NOMO-1 (cell line): ENCODE results near the gene PLEKHG5.

ENCODE experiments used
- DNase-seq, 2 experiments: peaks; one replicate each; lab custom pipeline; 2025; ENCODE audit not compliant: unreplicated experiment in 2 of 2; lab: John Stamatoyannopoulos, UW

PLEKHG5 gene, protein sequence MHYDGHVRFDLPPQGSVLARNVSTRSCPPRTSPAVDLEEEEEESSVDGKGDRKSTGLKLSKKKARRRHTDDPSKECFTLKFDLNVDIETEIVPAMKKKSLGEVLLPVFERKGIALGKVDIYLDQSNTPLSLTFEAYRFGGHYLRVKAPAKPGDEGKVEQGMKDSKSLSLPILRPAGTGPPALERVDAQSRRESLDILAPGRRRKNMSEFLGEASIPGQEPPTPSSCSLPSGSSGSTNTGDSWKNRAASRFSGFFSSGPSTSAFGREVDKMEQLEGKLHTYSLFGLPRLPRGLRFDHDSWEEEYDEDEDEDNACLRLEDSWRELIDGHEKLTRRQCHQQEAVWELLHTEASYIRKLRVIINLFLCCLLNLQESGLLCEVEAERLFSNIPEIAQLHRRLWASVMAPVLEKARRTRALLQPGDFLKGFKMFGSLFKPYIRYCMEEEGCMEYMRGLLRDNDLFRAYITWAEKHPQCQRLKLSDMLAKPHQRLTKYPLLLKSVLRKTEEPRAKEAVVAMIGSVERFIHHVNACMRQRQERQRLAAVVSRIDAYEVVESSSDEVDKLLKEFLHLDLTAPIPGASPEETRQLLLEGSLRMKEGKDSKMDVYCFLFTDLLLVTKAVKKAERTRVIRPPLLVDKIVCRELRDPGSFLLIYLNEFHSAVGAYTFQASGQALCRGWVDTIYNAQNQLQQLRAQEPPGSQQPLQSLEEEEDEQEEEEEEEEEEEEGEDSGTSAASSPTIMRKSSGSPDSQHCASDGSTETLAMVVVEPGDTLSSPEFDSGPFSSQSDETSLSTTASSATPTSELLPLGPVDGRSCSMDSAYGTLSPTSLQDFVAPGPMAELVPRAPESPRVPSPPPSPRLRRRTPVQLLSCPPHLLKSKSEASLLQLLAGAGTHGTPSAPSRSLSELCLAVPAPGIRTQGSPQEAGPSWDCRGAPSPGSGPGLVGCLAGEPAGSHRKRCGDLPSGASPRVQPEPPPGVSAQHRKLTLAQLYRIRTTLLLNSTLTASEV

DNA sequence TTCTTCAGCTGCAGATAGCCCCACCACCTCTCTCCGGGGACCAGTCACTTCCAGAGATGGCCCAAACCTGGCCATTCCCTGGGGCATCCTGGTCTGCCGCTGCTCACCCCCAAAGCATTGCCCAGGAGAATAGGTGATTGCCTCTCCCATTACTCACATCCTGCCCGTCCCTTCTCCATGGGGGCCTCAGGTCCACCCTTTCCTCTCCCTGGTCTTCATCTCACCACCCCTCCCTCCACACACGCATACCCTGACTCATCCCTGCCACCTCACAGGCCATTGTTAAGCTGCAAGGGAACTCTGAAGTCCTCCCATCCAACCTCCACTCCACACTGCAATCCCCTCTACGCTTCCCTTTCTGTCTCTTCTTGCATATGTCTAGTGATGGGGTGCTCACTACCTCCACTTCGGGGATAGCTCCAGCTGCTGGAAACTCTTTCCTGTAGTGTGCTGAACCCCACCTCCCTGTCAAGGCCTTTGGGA is at the start of gene PLEKHG5:
Gene PLEKHG5 (minus strand): TSS at position 188 of the 483 bp plus-strand sequence. CDS start 14,096 bp downstream, outside the sequence.
- no peak for DNase-seq

DNA sequence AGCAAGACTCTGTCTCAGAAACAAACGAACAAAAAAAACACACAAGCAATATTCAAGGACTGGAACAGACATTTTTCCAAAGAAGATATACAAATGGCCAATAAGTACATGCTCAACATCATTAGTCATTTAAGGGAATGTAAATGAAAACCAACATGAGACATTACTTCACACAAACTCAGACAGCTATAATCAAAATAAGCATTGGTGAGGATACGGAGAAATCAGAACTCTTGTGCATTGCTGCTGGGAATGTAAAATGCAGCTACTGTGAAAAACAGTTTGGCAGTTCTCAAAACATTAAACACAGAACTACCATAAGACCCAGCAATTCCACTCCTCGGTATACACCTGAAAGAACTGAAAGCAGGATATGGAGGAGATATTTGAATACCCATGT is 47.5 kb upstream of the PLEKHG5 start:
- DNase-seq, result no peak

GRCh38 chr1:6536291-6536690 is 44.8 kb upstream of the PLEKHG5 start:
- DNase-seq, result no peak

GRCh38 chr1:6535214-6535613 is 43.7 kb upstream of the PLEKHG5 start:
- DNase-seq, result no peak

DNA sequence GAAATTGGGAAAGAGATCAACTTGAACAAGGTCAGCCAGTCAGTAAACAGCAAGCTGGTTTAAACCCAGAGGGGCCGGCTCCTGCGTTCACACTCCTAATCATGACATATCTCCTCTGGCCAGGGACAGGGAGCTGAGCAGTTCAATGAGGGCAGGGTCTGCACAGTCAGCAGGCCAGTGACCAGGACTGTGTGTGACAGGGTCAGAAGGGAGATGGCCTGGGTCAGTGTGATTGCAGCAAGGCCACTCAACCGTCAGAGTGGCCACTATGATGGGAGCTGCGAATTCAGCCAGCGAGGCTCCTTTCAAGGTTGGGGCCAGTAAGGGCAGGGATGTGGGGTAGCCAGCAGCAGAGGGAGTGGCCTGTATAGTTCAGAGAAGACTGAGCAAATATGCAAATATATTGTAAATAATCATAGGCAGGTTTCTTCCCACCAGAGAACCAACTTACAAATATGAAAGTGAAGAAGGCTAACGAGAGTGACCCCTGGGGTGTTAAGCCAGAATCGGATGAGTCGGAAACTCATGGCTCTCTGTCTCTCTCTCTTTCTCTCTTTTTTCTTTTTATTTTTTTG is 42.9 kb upstream of the PLEKHG5 start:
- DNase-seq, result no peak

DNA sequence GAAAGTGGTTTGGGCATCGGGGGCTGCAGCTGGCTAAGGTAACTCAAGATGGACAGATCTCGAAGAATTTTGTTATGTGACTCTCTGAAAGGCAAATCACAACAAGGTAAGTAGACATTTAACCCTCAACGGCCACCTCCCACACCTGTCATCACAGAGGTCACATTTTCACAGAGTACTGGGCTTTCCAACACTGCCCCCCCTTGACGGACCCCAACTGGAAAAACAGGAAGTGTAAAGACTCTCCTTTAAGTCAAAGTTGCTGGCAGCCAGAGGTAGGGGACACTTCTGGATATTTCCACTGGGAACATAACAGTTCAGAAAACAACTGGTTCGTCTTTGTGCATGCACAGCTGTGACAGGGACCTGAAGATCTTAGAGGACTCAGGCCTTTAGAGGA is 40.5 kb upstream of the PLEKHG5 start:
- no peak for DNase-seq

DNA sequence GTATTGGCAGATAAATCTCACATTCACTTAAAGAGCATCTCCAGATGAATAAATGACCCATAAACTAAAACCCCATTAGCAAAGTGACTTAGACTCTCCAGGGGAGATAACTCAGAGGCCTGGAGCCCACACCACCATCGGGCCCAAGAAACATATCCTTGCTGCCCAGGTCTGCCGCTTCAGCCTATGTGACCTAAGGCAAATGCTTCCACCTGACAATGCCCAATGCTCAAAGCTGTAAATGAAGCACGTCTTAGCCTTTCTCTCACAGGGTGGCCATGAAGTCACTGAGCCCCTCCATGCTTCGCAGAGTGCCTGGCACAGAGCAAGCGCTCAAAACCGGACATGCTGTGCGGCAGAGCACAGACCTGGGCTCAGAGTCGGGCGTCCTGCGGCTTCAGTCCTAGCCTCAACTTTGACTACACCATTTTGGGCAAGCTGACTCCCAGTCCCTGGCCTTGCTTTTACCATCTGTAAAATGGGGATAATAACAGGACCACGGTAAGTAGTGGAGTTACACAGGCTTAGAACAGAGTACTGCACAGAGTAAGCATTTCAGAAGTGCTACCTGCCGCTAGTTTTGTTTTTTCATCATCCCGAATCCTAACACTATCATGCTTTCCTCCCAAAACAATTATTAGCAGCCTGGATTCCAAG is 39.2 kb upstream of the PLEKHG5 start:
- no peak for DNase-seq

- DNase-seq, result no peak
Measured at GRCh38 chr1:6528492-6528891, 37.0 kb upstream of the PLEKHG5 start.

- DNase-seq, result no peak
Measured at GRCh38 chr1:6526316-6526715, 34.8 kb upstream of the PLEKHG5 start.

DNA sequence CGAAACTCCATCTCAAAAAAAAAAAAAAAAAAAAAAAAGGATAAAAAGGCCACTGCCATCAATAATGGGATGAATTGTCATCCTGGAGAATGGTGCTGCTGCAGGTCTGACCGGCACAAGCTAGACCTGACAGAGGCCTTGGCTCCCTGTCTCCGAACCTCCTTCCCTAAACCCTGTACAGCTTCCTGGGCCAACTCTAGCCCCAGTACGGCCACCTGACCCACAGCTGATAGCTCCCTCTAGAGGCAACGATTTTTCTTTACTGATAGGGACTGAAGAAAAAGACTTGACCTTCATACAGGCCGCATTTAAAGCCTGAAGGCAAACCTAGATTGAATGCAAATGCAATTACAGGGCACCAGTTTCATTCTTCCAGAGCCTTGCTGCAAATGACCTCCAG is 32.1 kb upstream of the PLEKHG5 start:
- peak in 1 of 2 experiments; percentile 22 for DNase-seq

GRCh38 chr1:6521536-6521935 is 30.1 kb upstream of the PLEKHG5 start:
- DNase-seq, result no peak

GRCh38 chr1:6519935-6520671 is 28.6 kb upstream of the PLEKHG5 start:
- DNase-seq, result no peak

- DNase-seq, result no peak
Measured at GRCh38 chr1:6519491-6519934, 28.0 kb upstream of the PLEKHG5 start.

DNA sequence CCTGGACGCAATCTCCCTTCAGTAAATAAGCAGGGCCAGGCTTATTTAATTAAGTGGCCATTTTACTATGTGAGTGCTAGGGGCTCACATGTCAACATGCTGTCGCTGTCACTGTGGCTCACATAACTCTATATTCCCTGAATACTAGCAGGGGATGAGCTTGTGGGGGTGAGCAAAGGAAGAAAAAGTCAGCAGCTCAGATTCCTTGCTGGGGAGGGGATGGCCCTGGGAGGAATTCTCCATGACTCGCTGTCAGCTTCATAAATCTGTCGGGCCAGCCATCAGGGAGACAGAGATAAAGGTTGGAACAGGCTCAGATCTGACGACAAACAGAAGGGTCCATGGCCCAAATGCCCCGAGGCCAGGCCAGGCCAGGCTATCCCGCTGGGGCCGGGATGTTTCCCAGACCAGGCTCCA is 26.0 kb upstream of the PLEKHG5 start:
- no peak for DNase-seq

DNA sequence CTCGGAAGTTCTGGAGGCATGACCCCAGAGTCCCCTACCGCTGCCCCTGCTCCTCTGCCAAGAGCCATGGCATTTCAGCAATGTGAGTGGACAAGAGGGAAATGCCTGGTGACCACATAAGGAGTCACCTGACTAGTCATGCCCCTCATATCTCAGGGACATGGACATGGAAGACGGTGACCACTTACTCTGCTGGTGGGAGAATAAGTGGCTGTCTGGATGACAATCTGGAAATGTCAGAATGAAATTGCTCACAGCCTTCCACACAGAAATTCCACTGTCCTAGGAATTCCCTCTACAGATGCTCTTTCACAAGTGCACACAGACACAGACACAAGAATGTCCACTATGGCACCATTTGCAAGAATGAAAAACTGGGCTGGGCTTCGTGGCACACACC is 24.3 kb upstream of the PLEKHG5 start:
- no peak for DNase-seq

- no peak for DNase-seq
Measured at GRCh38 chr1:6513320-6513801, 21.9 kb upstream of the PLEKHG5 start.

DNA sequence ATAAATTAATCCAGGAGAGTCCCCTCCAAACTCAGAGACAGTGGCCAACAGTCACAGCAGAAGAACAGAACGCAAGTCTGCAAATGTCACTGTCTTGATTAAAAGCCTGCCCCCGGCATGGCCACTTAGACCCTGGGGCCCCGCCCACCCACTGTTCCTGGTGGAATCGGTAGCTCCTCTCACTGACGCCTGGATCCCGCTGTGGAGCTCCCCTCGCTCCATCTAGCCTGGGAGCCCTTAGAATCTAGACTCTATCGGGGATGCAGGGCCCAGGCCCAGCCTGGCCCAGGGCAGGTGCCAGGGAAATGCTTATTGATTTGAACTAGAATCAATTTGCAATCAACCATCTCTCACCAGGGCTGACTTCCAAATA is 21.4 kb upstream of the PLEKHG5 start:
- DNase-seq, result no peak

DNA sequence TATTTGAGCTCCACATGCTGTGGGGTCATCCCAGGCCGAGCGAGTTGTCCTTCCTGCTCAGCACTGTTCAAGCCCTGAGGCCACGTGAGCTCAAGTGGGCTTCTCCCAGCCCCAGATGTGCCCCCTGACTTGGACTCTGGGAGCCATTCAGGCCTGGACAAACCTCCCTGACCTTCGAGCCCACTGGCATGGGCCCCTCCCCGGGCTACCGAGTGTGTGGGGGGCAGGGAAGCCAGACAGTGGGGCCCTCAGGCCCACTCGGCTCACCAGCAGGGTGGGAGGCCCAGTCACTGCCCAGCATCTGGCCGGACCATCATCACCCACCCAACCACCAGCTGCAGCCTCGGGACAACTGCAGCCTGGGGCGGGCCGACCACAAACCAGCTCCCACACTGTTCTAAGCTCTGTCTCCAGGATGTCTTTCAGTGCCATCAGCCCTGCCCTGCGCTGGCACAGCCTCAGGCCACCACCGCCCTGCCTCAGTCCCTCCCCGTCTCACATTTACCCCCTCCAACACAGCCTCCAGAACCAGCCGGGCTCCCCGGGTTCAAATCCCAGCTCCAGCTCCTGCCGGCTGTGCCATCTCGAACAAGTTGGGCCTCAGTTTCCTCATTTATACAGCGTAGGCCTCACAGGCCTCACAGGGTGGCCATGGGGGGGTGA is 20.9 kb upstream of the PLEKHG5 start:
- no peak for DNase-seq

DNA sequence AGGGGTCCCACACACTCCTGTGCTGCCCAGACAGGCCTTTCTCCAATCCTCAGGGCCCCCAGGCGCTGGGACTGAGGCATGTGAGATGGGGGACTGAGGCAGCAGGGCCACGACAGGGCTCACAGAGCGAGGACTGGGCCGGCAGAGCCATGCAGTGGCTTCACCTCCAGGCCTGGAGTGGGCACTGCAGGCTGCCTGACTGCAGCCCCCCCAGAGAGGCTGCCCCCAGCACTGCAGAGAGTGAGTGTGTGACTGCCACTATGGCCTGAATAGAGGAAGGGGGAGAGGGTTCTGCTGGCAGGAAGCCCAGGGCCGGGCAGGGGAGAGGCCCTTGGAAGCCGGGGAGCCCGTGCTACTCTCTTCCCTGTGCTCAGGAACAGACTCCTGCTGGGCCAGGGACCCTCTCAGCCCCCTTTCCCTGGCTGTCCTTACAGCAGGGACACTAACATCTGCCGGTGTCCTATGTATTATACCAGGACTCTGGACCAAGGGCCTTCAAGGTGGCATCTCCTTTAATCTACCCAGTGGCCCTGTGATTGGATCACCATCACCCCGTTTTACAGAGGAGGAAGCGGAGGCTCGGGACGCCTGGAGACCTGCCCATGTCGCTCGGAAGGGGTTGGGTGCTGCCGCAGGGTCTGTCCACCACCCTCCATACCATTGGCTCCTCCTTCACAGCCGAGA is 20.2 kb upstream of the PLEKHG5 start:
- no peak for DNase-seq
